Pancreas (tissue), 10 donors: ENCODE results near the gene NQO2. TPM values are rescaled to one million over a fixed set of nuclear protein-coding genes. Genes with fewer than 3 reads are reported as not detected.
"Not testable (repeated sequence)": the region's sequence is repeated elsewhere in the genome, so short reads cannot be mapped to it uniquely, and the experiment has no call there.

Experiments
- ATAC-seq, 4 donors: fragments of 200-7000 bp; cut with Tn5 transposase; one replicate each; pipeline versions ENCODE4 v1.8.0 to v1.9.1; 2020; ENCODE audit warnings: mild to moderate bottlenecking in 4 of 4, moderate library complexity in 4 of 4
- DNase-seq, 6 donors: peaks; one replicate each; pipeline ENCODE4 v3.0.0-alpha.2; 2020
- FAIRE-seq: peaks from 2 replicates; lab custom pipeline; 2012; peaks lifted over from hg19 to GRCh38; lab: Jason Lieb, UNC
- H3K27ac ChIP-seq, 4 donors: fragments of 200-600 bp; sonication (generic); 1 replicate in 3 of 4; 2 replicates in 1 of 4; pipeline versions ENCODE4 v1.5.0 to v1.8.0; 2020
- H3K27me3 ChIP-seq, 4 donors: fragments of 200-600 bp; one replicate each; pipeline ENCODE4 v1.8.0; 2021
- H3K36me3 ChIP-seq, 3 donors: fragments of 200-600 bp; sonication (generic) in 1 of 3; one replicate each; pipeline versions ENCODE4 v1.5.0 to v1.8.0; 2020 to 2021
- H3K4me1 ChIP-seq, 3 donors: fragments of 200-600 bp; one replicate each; pipeline ENCODE4 v1.8.0; 2021
- H3K4me3 ChIP-seq, 4 donors: fragments of 200-600 bp; sonication (generic) in 2 of 4; one replicate each; pipeline versions ENCODE4 v1.5.0 to v1.8.0; 2020 to 2021
- H3K9me3 ChIP-seq, 4 donors: fragments of 200-600 bp; one replicate each; pipeline ENCODE4 v1.8.0; 2021
- WGBS, 2 donors: extraction: QIAGEN DNeasy Blood & Tissue Kit; methylation state at CpG; one replicate each; pipeline ENCODE4 v1.1.7; 2013; 5-methylcytosine and 5-hydroxymethylcytosine counted together
- intact Hi-C, 3 donors: fragments of 100-400 bp; cut with DNase I; formaldehyde crosslinking; loops; one replicate each; pipeline versions ENCODE4 v1.11.1 to v1.14.2; 2022
- polyA plus RNA-seq, 2 donors: library from polyadenylated mRNA; stranded (reverse); fragments of 200-250 nt; gene quantifications; one replicate each; pipeline ENCODE4 v1.2.3, GENCODE V29; 2013
- total RNA-seq, 6 donors: library from RNA; stranded (reverse); fragmentation: NEBNext Ultra II Directional in 4 of 6; extraction: Animal tissue kit (Norgen Biotek cat#: 25700) in 4 of 6; gene quantifications; one replicate each; pipeline versions ENCODE4 v1.2.1 to v1.2.4, GENCODE V29; 2021 to 2023
- TF ChIP-seq, protein P1 (sequence below), 4 donors: fragments of 200-600 bp; sonication (generic) in 3 of 4; IDR thresholded peaks; one replicate each; pipeline versions ENCODE4 v1.5.0 to v1.8.0; 2021; ENCODE audit warnings: antibody characterized with exemption in 4 of 4
- donor health status: healthy with polysubstance abuse.
- donor health status: DM: no; HTN: no; CAD: no; lungs with moderate emphysema.
- donor health status: DM: no; HTN: no; CAD: no.
- donor health status: control.
- donor health status: control.
- donor health status: Bipolar disorder and iron deficiency.
- donor health status: DM: yes; HTN: yes; CAD: no.
- donor health status: DM: no; HTN: no; CAD: no.
- donor health status: DM: no; HTN: no; CAD: no.
- donor health status: DM: yes; HTN: yes; CAD: no.

Gene NQO2
- total and polyA plus RNA-seq, 8 donors, result 12.7 to 23.0 (median 21.1) TPM

DNA sequence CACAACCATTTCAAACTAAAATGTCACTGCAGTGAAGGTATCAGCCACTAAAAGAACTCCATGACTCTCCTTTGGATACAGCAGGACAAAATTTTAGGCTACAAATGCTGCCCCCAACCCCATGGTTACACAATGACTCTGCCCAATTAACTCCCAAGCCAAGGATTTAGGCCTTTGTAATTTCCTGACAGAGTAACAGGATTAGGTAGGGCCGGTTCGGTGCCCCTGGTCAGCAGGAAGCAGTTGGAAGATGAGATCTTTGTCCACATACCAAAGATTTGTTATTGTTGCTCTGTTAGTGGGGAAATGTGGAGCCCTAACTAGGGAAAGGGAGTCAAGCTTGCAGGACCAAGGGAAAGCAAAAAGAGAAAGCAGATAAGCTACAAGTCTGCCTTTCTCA is 41.9 kb downstream of the NQO2 start:
- H3K4me3 ChIP-seq, result no peak overlapping the region
- no peak overlapping the region for H3K27ac ChIP-seq
- 52 to 55% methylated on average over 2 of the region's 2 CpGs for WGBS, 2 donors
- ATAC-seq (no peak), FAIRE-seq (no peak), DNase-seq (no peak)
- TF ChIP-seq, protein P1, sequence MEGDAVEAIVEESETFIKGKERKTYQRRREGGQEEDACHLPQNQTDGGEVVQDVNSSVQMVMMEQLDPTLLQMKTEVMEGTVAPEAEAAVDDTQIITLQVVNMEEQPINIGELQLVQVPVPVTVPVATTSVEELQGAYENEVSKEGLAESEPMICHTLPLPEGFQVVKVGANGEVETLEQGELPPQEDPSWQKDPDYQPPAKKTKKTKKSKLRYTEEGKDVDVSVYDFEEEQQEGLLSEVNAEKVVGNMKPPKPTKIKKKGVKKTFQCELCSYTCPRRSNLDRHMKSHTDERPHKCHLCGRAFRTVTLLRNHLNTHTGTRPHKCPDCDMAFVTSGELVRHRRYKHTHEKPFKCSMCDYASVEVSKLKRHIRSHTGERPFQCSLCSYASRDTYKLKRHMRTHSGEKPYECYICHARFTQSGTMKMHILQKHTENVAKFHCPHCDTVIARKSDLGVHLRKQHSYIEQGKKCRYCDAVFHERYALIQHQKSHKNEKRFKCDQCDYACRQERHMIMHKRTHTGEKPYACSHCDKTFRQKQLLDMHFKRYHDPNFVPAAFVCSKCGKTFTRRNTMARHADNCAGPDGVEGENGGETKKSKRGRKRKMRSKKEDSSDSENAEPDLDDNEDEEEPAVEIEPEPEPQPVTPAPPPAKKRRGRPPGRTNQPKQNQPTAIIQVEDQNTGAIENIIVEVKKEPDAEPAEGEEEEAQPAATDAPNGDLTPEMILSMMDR (IDR thresholded peaks at IDR 0.05), result no peak
- no peaks in the 10 kb centered on the region for H3K9me3 ChIP-seq
- H3K4me1 ChIP-seq, result no peaks in the 10 kb centered on the region
- no peaks in the 10 kb centered on the region for H3K27me3 ChIP-seq
- intact Hi-C loops, result no loop called here
- H3K36me3 ChIP-seq, result no peaks in the 10 kb centered on the region

DNA sequence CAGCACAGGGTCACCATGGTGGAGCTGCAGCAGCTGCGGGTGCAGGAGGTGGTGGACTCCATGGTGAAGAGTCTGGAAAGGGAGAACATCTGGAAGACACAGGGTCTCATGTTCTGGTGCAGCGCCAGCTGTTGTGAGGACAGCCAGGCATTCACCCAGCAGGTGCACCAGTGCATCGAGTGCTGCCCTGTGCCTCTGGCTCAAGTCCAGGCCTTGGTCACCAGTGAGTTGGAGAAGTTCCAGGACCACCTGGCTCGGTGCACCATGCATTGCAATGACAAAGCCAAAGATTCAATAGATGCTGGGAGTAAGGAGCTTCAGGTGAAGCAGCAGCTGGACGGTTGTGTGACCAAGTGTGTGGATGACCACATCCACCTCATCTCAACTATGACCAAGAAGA is 45.7 kb downstream of the NQO2 start:
- H3K4me1 ChIP-seq, result no peaks in the 10 kb centered on the region
- ATAC-seq (no peak), FAIRE-seq (no peak), DNase-seq (peak in 1 of 6 donors; percentile 45)
- no peaks in the 10 kb centered on the region for H3K36me3 ChIP-seq
- TF ChIP-seq, protein P1 (IDR thresholded peaks at IDR 0.05), result no peak
- H3K27me3 ChIP-seq, result no peaks in the 10 kb centered on the region
- H3K9me3 ChIP-seq, result no peaks in the 10 kb centered on the region
- no peak overlapping the region for H3K27ac ChIP-seq
- WGBS, 2 donors, result 51 to 60% methylated on average over 5 of the region's 5 CpGs
- intact Hi-C loops, result loop anchor here in 2 of 3 donors (5.0 kb wide), 2 partner anchors 33 to 38 kb away; no protein-coding TSS in a partner anchor
- H3K4me3 ChIP-seq, result no peak overlapping the region

DNA sequence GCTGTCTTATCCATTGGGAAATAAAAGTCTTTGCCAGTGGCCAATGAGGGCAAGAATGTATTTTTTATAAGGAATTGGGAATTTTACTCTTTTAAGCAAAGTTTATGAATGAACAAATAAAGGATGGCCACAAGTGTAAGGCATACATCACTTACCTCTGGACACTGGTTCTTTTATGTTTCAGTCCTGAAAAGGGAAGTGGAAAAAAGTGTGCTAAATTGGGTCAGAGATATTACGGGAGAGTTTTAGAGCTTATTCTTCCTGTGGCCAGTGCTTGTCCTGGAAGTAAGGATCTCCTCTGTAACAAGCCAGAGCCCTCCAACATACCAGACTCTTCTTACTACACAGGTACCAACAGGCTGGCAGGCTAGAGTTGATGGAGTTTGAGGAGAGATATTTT is 46.1 kb downstream of the NQO2 start:
- no peak overlapping the region for H3K4me3 ChIP-seq
- ATAC-seq, result no peak
- intact Hi-C loops, result loop anchor here in 2 of 3 donors (5.0 kb wide), 2 partner anchors 33 to 38 kb away; no protein-coding TSS in a partner anchor
- H3K27me3 ChIP-seq, result no peaks in the 10 kb centered on the region
- H3K36me3 ChIP-seq, result no peaks in the 10 kb centered on the region
- no peak for DNase-seq
- TF ChIP-seq, protein P1 (IDR thresholded peaks at IDR 0.05), result no peak
- FAIRE-seq, result no peak
- H3K9me3 ChIP-seq, result no peaks in the 10 kb centered on the region
- H3K4me1 ChIP-seq, result no peaks in the 10 kb centered on the region
- 74 to 84% methylated on average over 1 of the region's 1 CpG for WGBS, 2 donors
- no peak overlapping the region for H3K27ac ChIP-seq

DNA sequence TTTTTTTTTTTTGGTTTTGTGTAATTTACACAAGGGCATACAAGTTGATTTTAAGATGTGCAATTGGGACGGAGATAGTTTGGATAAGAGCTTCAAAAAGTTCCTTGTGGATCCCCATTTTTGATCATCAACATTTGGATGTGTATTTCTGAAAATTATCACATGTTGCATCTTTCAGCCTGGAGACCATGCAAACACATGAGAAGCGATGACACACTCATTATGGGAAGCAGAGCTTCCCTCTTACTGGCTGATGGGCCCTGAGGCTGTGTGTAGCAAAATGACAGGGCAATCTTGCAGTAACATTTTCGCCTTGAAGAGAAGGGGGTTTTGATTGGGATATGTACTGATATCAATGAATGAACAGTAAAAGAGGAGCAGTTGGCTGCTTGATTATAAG is 46.6 kb downstream of the NQO2 start:
- TF ChIP-seq, protein P1 (IDR thresholded peaks at IDR 0.05), result no peak
- Histone ChIP-seq H3K27me3 (no peaks in the 10 kb centered on the region), H3K27ac (no peak overlapping the region), H3K4me1 (no peaks in the 10 kb centered on the region), H3K4me3 (no peak overlapping the region), H3K36me3 (no peaks in the 10 kb centered on the region), H3K9me3 (no peaks in the 10 kb centered on the region)
- intact Hi-C loops, result loop anchor here in 2 of 3 donors (5.0 kb wide), 2 partner anchors 34 to 39 kb away; no protein-coding TSS in a partner anchor
- 74 to 78% methylated on average over 3 of the region's 3 CpGs for WGBS, 2 donors
- ATAC-seq (no peak), FAIRE-seq (no peak), DNase-seq (no peak)

DNA sequence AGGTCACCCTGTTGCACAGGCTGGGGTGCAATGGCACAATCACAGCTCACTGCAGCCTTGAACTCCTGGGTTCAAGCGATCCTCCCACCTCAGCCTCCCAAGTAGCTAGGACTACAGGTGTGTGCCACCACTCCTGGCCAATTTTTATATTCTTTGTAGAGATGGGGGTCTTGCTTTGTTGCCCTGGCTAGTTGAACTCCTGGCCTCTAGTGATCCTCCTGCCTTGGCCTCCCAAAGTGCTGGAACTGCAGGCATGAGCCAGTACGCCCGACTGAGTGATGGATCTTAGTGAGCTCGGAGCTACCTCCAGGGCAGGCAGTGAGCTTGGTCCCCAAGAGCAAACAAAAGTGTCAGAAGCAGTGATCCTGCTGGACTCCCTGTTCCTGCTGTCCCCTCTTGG is 48.3 kb downstream of the NQO2 start:
- H3K27me3 ChIP-seq, DNase-seq, H3K36me3 ChIP-seq, H3K4me1 ChIP-seq, H3K27ac ChIP-seq, H3K9me3 ChIP-seq, FAIRE-seq, H3K4me3 ChIP-seq, ATAC-seq: not testable (repeated sequence)
- intact Hi-C loops, result loop anchor here in 2 of 3 donors (5.0 kb wide), 2 partner anchors 36 to 41 kb away; no protein-coding TSS in a partner anchor
- WGBS, 2 donors, result 95 to 100% methylated on average over 4 of the region's 4 CpGs
